ENCODE data around the gene SAMD8. TPM values are rescaled to one million over a fixed set of nuclear protein-coding genes. Genes with fewer than 3 reads are reported as not detected.

Gene SAMD8
- 4.0 TPM for polyA plus RNA-seq (2012; ENCODE audit: insufficient read depth, insufficient read length, low read depth)

- no peaks in the 10 kb centered on the region for H3K4me1 ChIP-seq
- H3K9me3 ChIP-seq = no peaks in the 10 kb centered on the region
- no peaks in the 10 kb centered on the region for H3K36me3 ChIP-seq
- DNase-seq = peak; percentile 96
- peak within 1 kb of the TSS; percentile 88 for H3K4me3 ChIP-seq (ENCODE audit: low read depth, low read length)
- no peaks in the 10 kb centered on the region for H3K27me3 ChIP-seq
- TF ChIP-seq CTCF (IDR thresholded peaks at IDR 0.05; ENCODE audit: low read depth, low read length) = 0 out of 2 replicates have a peak, but pooled peaks have one; percentile 12
Measured at GRCh38 chr10:75111365-75111906, at the start of gene SAMD8. SAMD8 (plus strand) TSS chr10:75111656; CDS start chr10:75150529, 38,873 bp downstream.

GRCh38 chr10:75061709-75062505, 49.5 kb upstream of the SAMD8 start:
- no peak overlapping the region for H3K4me3 ChIP-seq (ENCODE audit: low read depth, low read length)
- H3K9me3 ChIP-seq = no peaks in the 10 kb centered on the region
- H3K36me3 ChIP-seq = no peaks in the 10 kb centered on the region
- TF ChIP-seq CTCF (IDR thresholded peaks at IDR 0.05; ENCODE audit: low read depth, low read length) = no peak
- H3K27me3 ChIP-seq = no peaks in the 10 kb centered on the region
- no peak for DNase-seq
- no peaks in the 10 kb centered on the region for H3K4me1 ChIP-seq

DNA sequence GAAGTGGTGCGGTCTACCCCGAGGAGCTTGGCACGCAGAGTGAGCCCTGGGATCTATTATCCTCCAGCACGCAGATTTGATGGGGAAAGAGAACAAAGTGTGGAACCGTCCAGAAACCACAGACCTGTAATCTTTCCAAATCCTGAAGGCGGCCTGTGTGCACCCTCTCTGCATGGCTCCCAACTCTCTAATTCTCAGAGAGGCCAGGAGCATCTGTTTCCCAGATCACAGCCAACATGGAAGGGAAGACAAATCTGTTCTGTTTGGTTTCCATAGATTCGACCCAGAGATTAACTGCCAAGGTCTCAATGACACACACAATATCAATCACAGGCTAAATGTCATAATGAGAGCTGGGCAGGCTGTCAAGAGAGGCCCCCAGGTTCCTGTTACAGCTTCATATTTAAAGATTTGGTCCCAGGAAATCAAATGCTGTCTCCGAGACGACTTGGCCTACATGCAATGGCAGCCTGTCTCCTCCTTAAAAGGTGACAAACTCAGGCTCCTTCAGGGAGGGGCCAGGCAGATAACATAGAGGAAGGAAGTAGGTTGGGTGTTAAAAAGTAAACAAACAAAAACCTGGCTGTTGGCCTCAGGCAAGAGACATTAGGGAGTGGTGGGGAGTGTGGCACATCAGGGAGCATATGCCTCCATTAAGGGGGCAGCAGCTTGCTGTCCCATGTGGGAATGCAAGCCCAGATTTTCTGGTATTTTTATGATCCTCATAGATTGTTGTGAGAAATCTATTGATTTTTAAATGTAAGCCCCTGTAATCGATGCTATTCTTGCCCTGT, 48.8 kb upstream of the SAMD8 start:
- H3K36me3 ChIP-seq = no peaks in the 10 kb centered on the region
- H3K9me3 ChIP-seq = no peaks in the 10 kb centered on the region
- H3K4me3 ChIP-seq (ENCODE audit: low read depth, low read length) = no peak overlapping the region
- H3K27me3 ChIP-seq = no peaks in the 10 kb centered on the region
- TF ChIP-seq CTCF (IDR thresholded peaks at IDR 0.05; ENCODE audit: low read depth, low read length) = no peak
- no peaks in the 10 kb centered on the region for H3K4me1 ChIP-seq
- no peak for DNase-seq

GRCh38 chr10:75063461-75064230, 47.8 kb upstream of the SAMD8 start:
- TF ChIP-seq CTCF (IDR thresholded peaks at IDR 0.05; ENCODE audit: low read depth, low read length) = no peak
- no peak for DNase-seq
- Histone ChIP-seq H3K9me3 (no peaks in the 10 kb centered on the region), H3K27me3 (no peaks in the 10 kb centered on the region), H3K36me3 (no peaks in the 10 kb centered on the region), H3K4me3 (ENCODE audit: low read depth, low read length) (no peak overlapping the region), H3K4me1 (no peaks in the 10 kb centered on the region)

GRCh38 chr10:75065076-75065475, 46.4 kb upstream of the SAMD8 start:
- TF ChIP-seq CTCF (IDR thresholded peaks at IDR 0.05; ENCODE audit: low read depth, low read length) = no peak
- H3K4me1 ChIP-seq = no peaks in the 10 kb centered on the region
- H3K27me3 ChIP-seq = no peaks in the 10 kb centered on the region
- no peak overlapping the region for H3K4me3 ChIP-seq (ENCODE audit: low read depth, low read length)
- no peaks in the 10 kb centered on the region for H3K36me3 ChIP-seq
- DNase-seq = no peak
- H3K9me3 ChIP-seq = no peaks in the 10 kb centered on the region

Measured in BE2C (cell line).